Measurements from ENCODE around the gene TAS1R1. TPM values are rescaled to one million over a fixed set of nuclear protein-coding genes. Genes with fewer than 3 reads are reported as not detected.

TAS1R1 gene
- total and polyA plus RNA-seq, 10 of the 15 experiments (the other 5 are each of a cell fraction or from before 2014, with no cell fraction given), result 0.03 to 0.06 (median 0.04) TPM; not detected in 7

- Histone ChIP-seq H3K27me3 (replicated peaks in 1 of 2; ENCODE audit: control insufficient read depth in 2 of 2, insufficient read depth in 2 of 2, low read length in 1 of 2) (no peaks in the 10 kb centered on the region), H3K9ac (ENCODE audit: control insufficient read depth, insufficient read depth, low read length) (no peak overlapping the region), H3K9me3 (replicated peaks; ENCODE audit: control insufficient read depth, insufficient read depth, low read length) (no peaks in the 10 kb centered on the region), H4K20me1 (ENCODE audit: control insufficient read depth, insufficient read depth) (no peaks in the 10 kb centered on the region), H3K4me1 (ENCODE audit: control insufficient read depth, insufficient read depth, low read length) (peaks cover 10% of the 10 kb centered on the region), H3K4me2 (ENCODE audit: control insufficient read depth, insufficient read depth) (peak overlapping the region; percentile 100; the same call in 1 of the 2 replicates), H3K36me3 (ENCODE audit: control insufficient read depth in 2 of 2, insufficient read depth in 2 of 2, low read length in 1 of 2) (no peaks in the 10 kb centered on the region; a peak in 1 of 4 replicates), H3K79me2 (ENCODE audit: control insufficient read depth, insufficient read depth, low read length) (peaks cover 33% of the 10 kb centered on the region), H2AFZ (ENCODE audit: control insufficient read depth, low read depth, low read length) (peak overlapping the region; percentile 70), H3K27ac (ENCODE audit: control insufficient read depth, insufficient read depth) (peak overlapping the region; percentile 3; the same call in 1 of the 2 replicates), H3K4me3 (0 out of 2 replicates have a peak overlapping the region, but pooled peaks have one; percentile 94)
- ChIA-PET RAD21 (ENCODE audit: unreplicated experiment) (no interaction called here), POLR2A (interaction anchor here (0.5 to 0.9 kb wide), 3 partner anchors 8 to 66 kb away, joined by 3 to 4 read pairs (median 3); no protein-coding TSS in a partner anchor), SMC1A (ENCODE audit: uncharacterized antibody, unreplicated experiment) (interaction anchor here (0.9 to 1.2 kb wide), 2 partner anchors 8 to 25 kb away, joined by 3 to 5 read pairs; partner anchors contain the start of gene ZBTB48), CTCF (interaction anchor here (0.7 to 5.4 kb wide), 3 partner anchors 8 to 50 kb away, joined by 3 to 39 read pairs (median 3); partner anchors contain the start of genes NOL9 and TAS1R1)
- 0 out of 2 replicates have a peak, but pooled peaks have one; percentile 30 for TF ChIP-seq MLLT1 (IDR thresholded peaks at IDR 0.05)
- no peak for TF ChIP-seq TCF7 (IDR thresholded peaks at IDR 0.05; ENCODE audit: borderline replicate concordance)
- peak; percentile 73; the same call in 1 of the 2 replicates for TF ChIP-seq ZBTB33 (IDR thresholded peaks at IDR 0.05)
- DNase-seq (ENCODE audit: low read depth, low spot score) (no peak), ATAC-seq (no peak), FAIRE-seq (no peak)
- WGBS (ENCODE audit: insufficient coverage, insufficient replicate concordance, low lambda C conversion rate, missing lambda C conversion rate), result 98% methylated on average over 19 of the region's 19 CpGs
- in situ Hi-C loops (cut with MboI), result no loop called here
- intact Hi-C loops (cut with micrococcal nuclease; ENCODE audit: unreplicated experiment), result no loop called here
- no TSS peak for BruUV-seq (replicated peaks)
Measured at GRCh38 chr1:6603915-6604558, 48.9 kb downstream of the TAS1R1 start.

Measured in GM12878 (cell line).